ENCODE data around the gene SULF2.

Gene SULF2

DNA sequence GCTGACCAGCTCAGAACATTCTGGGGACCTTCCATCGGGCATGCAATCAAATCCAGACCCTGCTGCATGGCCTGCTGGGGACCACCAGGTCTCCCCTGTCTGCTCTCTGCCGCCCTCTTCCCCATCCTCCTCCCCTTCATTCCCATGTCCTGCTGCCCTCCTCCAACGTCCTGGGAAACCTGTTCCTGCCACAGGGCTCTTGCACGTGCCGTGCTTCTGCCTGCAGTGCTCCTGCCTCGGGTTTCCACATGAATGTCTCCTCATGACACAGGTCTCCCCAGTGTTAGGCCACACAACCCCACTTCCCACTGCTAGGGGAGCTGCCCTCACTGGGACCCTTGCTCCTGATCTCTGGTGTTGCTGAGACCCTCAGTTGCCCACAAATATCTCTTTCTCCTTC is 37.2 kb downstream of the SULF2 start:
- Histone ChIP-seq H2AFZ (ENCODE audit: low read length, unreplicated experiment) (no peak overlapping the region), H3K36me3 (ENCODE audit: insufficient read depth, low read length) (no peaks in the 10 kb centered on the region), H3K4me3 (ENCODE audit: low read depth, low read length) (no peak overlapping the region), H3K27ac (ENCODE audit: low read depth, low read length) (no peak overlapping the region), H3K4me1 (ENCODE audit: control insufficient read depth, insufficient read depth, low read length, unreplicated experiment) (no peaks in the 10 kb centered on the region), H3K79me2 (ENCODE audit: control insufficient read depth, insufficient read depth, low read length, unreplicated experiment) (no peaks in the 10 kb centered on the region), H3K27me3 (ENCODE audit: insufficient read depth, low read length) (peaks cover 52% of the 10 kb centered on the region)

- Histone ChIP-seq H3K4me1 (ENCODE audit: control insufficient read depth, insufficient read depth, low read length, unreplicated experiment) (no peaks in the 10 kb centered on the region), H3K27ac (ENCODE audit: low read depth, low read length) (no peak overlapping the region), H3K27me3 (ENCODE audit: insufficient read depth, low read length) (peaks cover 52% of the 10 kb centered on the region), H2AFZ (ENCODE audit: low read length, unreplicated experiment) (no peak overlapping the region), H3K4me3 (ENCODE audit: low read depth, low read length) (no peak overlapping the region), H3K79me2 (ENCODE audit: control insufficient read depth, insufficient read depth, low read length, unreplicated experiment) (no peaks in the 10 kb centered on the region), H3K36me3 (ENCODE audit: insufficient read depth, low read length) (no peaks in the 10 kb centered on the region)
Measured at GRCh38 chr20:47747669-47748031, 37.6 kb downstream of the SULF2 start.

DNA sequence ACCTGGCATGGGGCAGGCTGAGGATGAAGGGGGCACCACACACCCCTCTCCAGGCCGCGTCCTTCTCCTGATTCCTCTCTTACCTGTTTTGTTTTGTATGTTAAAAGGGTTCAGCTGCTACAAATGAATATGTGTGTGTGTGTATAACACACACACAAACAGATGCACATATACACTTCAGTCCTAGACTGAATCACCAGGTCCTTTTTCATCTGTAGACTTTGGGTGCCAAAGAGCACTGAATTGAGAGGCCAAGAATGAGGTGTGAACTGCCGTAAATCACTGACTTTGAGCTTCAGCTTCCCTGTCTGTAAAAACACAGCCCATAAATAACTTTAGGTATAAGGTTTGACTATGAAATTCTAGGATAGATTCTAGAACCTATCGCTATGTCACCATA is 40.5 kb downstream of the SULF2 start:
- no peak overlapping the region for H2AFZ ChIP-seq (ENCODE audit: low read length, unreplicated experiment)
- peaks cover 40% of the 10 kb centered on the region for H3K27me3 ChIP-seq (ENCODE audit: insufficient read depth, low read length)
- no peaks in the 10 kb centered on the region for H3K36me3 ChIP-seq (ENCODE audit: insufficient read depth, low read length)
- no peaks in the 10 kb centered on the region for H3K4me1 ChIP-seq (ENCODE audit: control insufficient read depth, insufficient read depth, low read length, unreplicated experiment)
- no peak overlapping the region for H3K27ac ChIP-seq (ENCODE audit: low read depth, low read length)
- no peak overlapping the region for H3K4me3 ChIP-seq (ENCODE audit: low read depth, low read length)
- H3K79me2 ChIP-seq (ENCODE audit: control insufficient read depth, insufficient read depth, low read length, unreplicated experiment): no peaks in the 10 kb centered on the region

GRCh38 chr20:47743671-47744070 is 41.6 kb downstream of the SULF2 start:
- Histone ChIP-seq H3K4me3 (ENCODE audit: low read depth, low read length) (no peak overlapping the region), H3K27ac (ENCODE audit: low read depth, low read length) (no peak overlapping the region), H2AFZ (ENCODE audit: low read length, unreplicated experiment) (no peak overlapping the region), H3K36me3 (ENCODE audit: insufficient read depth, low read length) (no peaks in the 10 kb centered on the region), H3K4me1 (ENCODE audit: control insufficient read depth, insufficient read depth, low read length, unreplicated experiment) (no peaks in the 10 kb centered on the region), H3K79me2 (ENCODE audit: control insufficient read depth, insufficient read depth, low read length, unreplicated experiment) (no peaks in the 10 kb centered on the region), H3K27me3 (ENCODE audit: insufficient read depth, low read length) (peaks cover 29% of the 10 kb centered on the region)

DNA sequence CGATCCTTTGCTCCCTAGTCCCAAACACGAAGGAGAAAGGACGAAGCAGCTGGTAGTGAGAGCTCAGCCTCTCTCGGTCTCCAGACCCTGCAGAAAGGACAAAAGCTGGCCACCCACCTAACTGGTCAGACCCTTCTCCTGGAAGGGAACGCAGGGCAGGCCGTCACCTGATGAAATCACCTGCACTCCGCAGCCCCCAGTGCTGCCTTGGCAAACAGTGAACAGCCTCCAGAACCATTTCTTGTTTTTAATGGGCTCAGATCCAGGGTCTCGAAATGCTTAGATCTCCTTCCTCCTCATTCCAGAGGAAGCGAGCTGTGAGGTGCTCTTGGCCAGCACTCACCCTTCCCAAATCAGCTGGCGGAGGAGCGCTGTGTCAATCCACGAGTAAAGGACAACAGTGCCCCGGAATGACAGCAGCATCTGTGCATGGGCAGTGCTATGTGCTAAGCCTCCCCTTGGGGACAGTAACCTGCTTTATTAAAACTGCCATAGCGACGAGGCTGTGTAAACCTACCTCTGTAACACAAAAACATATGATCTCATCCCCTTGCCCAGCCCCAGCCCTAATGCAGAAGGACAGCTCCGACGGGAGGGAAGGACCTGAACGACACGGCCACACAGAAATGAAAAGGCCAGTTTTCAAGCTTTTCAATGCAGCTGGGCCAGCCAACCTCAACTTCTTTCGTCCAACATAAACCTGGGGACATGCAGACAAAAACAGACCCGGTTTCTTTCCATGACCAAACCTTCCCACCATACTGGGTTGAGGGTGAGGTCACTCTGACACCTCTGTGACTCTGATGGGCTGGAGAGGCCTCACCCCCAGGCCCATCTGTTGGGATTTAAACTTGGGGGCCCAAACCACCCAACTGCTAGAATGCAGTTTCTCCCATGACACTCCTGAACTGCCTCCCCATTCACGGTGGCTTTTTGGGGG is 43.3 kb downstream of the SULF2 start:
- no peaks in the 10 kb centered on the region for H3K79me2 ChIP-seq (ENCODE audit: control insufficient read depth, insufficient read depth, low read length, unreplicated experiment)
- H3K27ac ChIP-seq (ENCODE audit: low read depth, low read length): no peak overlapping the region
- H3K36me3 ChIP-seq (ENCODE audit: insufficient read depth, low read length): no peaks in the 10 kb centered on the region

DNA sequence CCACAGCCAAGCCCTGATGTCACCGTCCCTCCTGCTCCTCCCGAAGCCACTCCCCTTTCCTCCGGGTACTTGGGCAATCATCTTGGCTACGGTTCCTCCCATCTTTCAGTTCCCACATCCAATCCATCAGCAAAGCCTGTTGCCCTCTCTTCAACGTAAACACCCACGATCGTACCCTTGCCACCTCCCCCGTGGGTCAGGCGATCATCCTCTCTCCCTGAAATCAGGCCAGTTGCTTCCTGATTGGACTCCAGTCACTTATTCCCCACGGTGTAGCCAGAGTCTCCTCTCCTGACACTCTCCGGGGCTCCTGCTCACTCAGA is 44.5 kb downstream of the SULF2 start:
- Histone ChIP-seq H3K79me2 (ENCODE audit: control insufficient read depth, insufficient read depth, low read length, unreplicated experiment) (no peaks in the 10 kb centered on the region), H2AFZ (ENCODE audit: low read length, unreplicated experiment) (no peak overlapping the region), H3K27ac (ENCODE audit: low read depth, low read length) (no peak overlapping the region), H3K27me3 (ENCODE audit: insufficient read depth, low read length) (peaks cover 11% of the 10 kb centered on the region), H3K4me3 (ENCODE audit: low read depth, low read length) (no peak overlapping the region), H3K36me3 (ENCODE audit: insufficient read depth, low read length) (no peaks in the 10 kb centered on the region), H3K4me1 (ENCODE audit: control insufficient read depth, insufficient read depth, low read length, unreplicated experiment) (no peaks in the 10 kb centered on the region)

More for the DNA sequence above, 43.3 kb downstream of the SULF2 start:
- Histone ChIP-seq H2AFZ (ENCODE audit: low read length, unreplicated experiment) (no peak overlapping the region), H3K4me1 (ENCODE audit: control insufficient read depth, insufficient read depth, low read length, unreplicated experiment) (no peaks in the 10 kb centered on the region), H3K4me3 (ENCODE audit: low read depth, low read length) (no peak overlapping the region), H3K27me3 (ENCODE audit: insufficient read depth, low read length) (peaks cover 17% of the 10 kb centered on the region)

GRCh38 chr20:47740121-47740861 is 45.0 kb downstream of the SULF2 start:
- Histone ChIP-seq H3K79me2 (ENCODE audit: control insufficient read depth, insufficient read depth, low read length, unreplicated experiment) (no peaks in the 10 kb centered on the region), H3K27ac (ENCODE audit: low read depth, low read length) (no peak overlapping the region), H3K27me3 (ENCODE audit: insufficient read depth, low read length) (peaks cover 9% of the 10 kb centered on the region), H3K4me1 (ENCODE audit: control insufficient read depth, insufficient read depth, low read length, unreplicated experiment) (no peaks in the 10 kb centered on the region), H2AFZ (ENCODE audit: low read length, unreplicated experiment) (no peak overlapping the region), H3K4me3 (ENCODE audit: low read depth, low read length) (no peak overlapping the region), H3K36me3 (ENCODE audit: insufficient read depth, low read length) (no peaks in the 10 kb centered on the region)

DNA sequence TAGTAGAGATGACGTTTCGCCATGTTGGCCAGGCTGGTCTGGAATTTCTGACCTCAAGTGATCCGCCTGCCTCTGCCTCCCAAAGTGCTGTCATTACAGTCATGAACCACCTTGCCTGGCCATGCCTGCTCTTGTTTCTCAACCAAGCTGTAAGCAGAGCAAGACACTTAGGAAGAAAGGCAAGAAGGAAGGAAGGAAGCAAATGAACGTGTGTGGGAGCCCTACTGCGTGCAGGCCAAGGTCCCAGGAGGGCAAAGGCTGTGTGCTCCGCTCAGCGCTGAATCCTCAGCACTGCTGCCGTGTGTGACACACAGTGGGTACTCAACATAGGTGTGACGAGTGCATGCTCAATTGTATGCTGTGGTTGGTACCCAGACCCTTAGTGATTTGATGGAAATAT is 47.4 kb downstream of the SULF2 start:
- Histone ChIP-seq H3K27ac (ENCODE audit: low read depth, low read length) (no peak overlapping the region), H3K79me2 (ENCODE audit: control insufficient read depth, insufficient read depth, low read length, unreplicated experiment) (no peaks in the 10 kb centered on the region), H3K27me3 (ENCODE audit: insufficient read depth, low read length) (0 out of 2 replicates have a peak, but pooled peaks cover 4% of the 10 kb centered on the region), H3K36me3 (ENCODE audit: insufficient read depth, low read length) (no peaks in the 10 kb centered on the region), H3K4me3 (ENCODE audit: low read depth, low read length) (no peak overlapping the region), H3K4me1 (ENCODE audit: control insufficient read depth, insufficient read depth, low read length, unreplicated experiment) (no peaks in the 10 kb centered on the region), H2AFZ (ENCODE audit: low read length, unreplicated experiment) (no peak overlapping the region)

GRCh38 chr20:47736570-47737152 is 48.6 kb downstream of the SULF2 start:
- Histone ChIP-seq H3K4me1 (ENCODE audit: control insufficient read depth, insufficient read depth, low read length, unreplicated experiment) (no peaks in the 10 kb centered on the region), H3K27me3 (ENCODE audit: insufficient read depth, low read length) (peaks cover 9% of the 10 kb centered on the region; the same call in 1 of the 2 replicates), H2AFZ (ENCODE audit: low read length, unreplicated experiment) (no peak overlapping the region), H3K36me3 (ENCODE audit: insufficient read depth, low read length) (no peaks in the 10 kb centered on the region), H3K27ac (ENCODE audit: low read depth, low read length) (no peak overlapping the region), H3K4me3 (ENCODE audit: low read depth, low read length) (no peak overlapping the region), H3K79me2 (ENCODE audit: control insufficient read depth, insufficient read depth, low read length, unreplicated experiment) (no peaks in the 10 kb centered on the region)

DNA sequence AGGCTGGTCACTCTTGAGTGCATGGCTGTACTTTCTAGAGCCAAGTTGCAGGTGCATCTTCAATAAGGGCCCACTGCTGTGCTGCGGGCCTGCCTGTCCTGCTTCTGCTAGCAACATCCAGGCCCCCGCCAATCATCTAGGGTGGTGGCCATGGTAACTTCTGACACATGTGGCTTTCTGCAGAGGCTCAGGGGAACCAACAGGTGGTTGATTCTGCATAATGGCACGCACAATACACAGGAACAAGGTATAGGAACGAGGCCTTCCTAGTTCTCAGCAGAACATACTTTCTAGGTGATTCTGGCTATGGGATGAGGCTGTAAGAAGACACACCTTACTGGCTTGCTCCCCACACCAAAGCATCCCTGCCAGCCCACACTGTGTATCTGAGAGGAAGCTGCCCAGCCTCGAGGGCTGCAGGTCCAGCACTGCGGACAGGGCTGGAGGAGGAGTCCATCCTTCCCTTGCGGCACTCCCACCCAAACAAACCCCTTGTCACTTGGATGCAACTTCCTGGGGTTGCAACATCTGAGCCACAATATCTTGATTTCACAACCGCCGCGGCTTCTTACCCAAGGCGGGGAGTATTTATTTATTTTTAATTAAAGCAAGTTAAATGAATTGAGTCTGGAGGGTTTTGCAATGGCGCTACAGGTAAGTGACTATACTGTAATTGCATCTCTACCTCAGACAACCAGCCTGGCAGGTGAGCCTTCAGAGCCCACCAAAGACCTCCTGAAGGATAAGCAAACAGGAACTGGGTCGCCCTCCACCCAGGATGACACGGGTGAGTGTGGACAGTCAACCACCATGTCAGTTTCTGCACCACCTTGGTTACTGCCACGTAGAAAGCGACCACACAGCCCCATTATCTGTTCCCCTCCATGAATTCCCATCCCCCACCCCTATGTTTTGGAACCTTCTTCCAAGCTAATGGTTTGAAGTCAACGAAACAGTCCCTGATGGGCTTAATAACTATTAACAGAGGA is 49.6 kb downstream of the SULF2 start:
- H3K36me3 ChIP-seq (ENCODE audit: insufficient read depth, low read length): no peaks in the 10 kb centered on the region
- H3K4me1 ChIP-seq (ENCODE audit: control insufficient read depth, insufficient read depth, low read length, unreplicated experiment): no peaks in the 10 kb centered on the region
- peaks cover 9% of the 10 kb centered on the region; the same call in 1 of the 2 replicates for H3K27me3 ChIP-seq (ENCODE audit: insufficient read depth, low read length)
- H3K4me3 ChIP-seq (ENCODE audit: low read depth, low read length): no peak overlapping the region
- no peak overlapping the region for H2AFZ ChIP-seq (ENCODE audit: low read length, unreplicated experiment)
- H3K79me2 ChIP-seq (ENCODE audit: control insufficient read depth, insufficient read depth, low read length, unreplicated experiment): no peaks in the 10 kb centered on the region
- no peak overlapping the region for H3K27ac ChIP-seq (ENCODE audit: low read depth, low read length)

Data from ACC112 (cell line).